Right atrium auricular region (tissue), 2 donors: ENCODE data around the gene TSPO. TPM values are rescaled to one million over a fixed set of nuclear protein-coding genes. Genes with fewer than 3 reads are reported as not detected.

Source experiments
- DNase-seq: peaks from one replicate; pipeline ENCODE4 v3.0.0-alpha.2; 2019; ENCODE audit warnings: low spot score
- H3K27ac ChIP-seq, 2 donors: fragments of 200-600 bp; sonication (generic); 1 replicate in 1 of 2; 2 replicates in 1 of 2; pipeline ENCODE4 v1.5.1; 2016 to 2019
- H3K27me3 ChIP-seq, 2 donors: fragments of 200-600 bp; sonication (generic); one replicate each; pipeline versions ENCODE4 v1.5.1 to v1.6.0; 2017 to 2019
- H3K36me3 ChIP-seq: fragments of 200-600 bp; sonication (generic); one replicate; pipeline ENCODE4 v1.5.1; 2016
- H3K4me1 ChIP-seq, 2 donors: fragments of 200-600 bp; sonication (generic); one replicate each; pipeline versions ENCODE4 v1.5.1 to v1.6.0; 2017 to 2019
- H3K4me3 ChIP-seq, 2 donors: fragments of 200-600 bp; sonication (generic); 1 replicate in 1 of 2; 2 replicates in 1 of 2; pipeline ENCODE4 v1.5.1; 2017 to 2019; ENCODE audit warnings: mild to moderate bottlenecking in 1 of 2, moderate library complexity in 1 of 2
- H3K9me3 ChIP-seq, 2 donors: fragments of 200-600 bp; sonication (generic); one replicate each; pipeline ENCODE4 v1.5.1; 2019
- total RNA-seq, 2 donors: library from RNA; depleted of rRNA; stranded (reverse); fragments of >200 nt; gene quantifications; one replicate each; pipeline ENCODE4 v1.1.0, GENCODE V29; 2016
- TF ChIP-seq, protein P1 (sequence below), 2 donors: fragments of 200-600 bp; sonication (generic); IDR thresholded peaks; one replicate each; pipeline ENCODE4 v1.5.1; 2019; ENCODE audit warnings: antibody characterized with exemption in 2 of 2

TSPO gene
- total RNA-seq, 2 donors from 2014 or later = 182 to 241 TPM

DNA sequence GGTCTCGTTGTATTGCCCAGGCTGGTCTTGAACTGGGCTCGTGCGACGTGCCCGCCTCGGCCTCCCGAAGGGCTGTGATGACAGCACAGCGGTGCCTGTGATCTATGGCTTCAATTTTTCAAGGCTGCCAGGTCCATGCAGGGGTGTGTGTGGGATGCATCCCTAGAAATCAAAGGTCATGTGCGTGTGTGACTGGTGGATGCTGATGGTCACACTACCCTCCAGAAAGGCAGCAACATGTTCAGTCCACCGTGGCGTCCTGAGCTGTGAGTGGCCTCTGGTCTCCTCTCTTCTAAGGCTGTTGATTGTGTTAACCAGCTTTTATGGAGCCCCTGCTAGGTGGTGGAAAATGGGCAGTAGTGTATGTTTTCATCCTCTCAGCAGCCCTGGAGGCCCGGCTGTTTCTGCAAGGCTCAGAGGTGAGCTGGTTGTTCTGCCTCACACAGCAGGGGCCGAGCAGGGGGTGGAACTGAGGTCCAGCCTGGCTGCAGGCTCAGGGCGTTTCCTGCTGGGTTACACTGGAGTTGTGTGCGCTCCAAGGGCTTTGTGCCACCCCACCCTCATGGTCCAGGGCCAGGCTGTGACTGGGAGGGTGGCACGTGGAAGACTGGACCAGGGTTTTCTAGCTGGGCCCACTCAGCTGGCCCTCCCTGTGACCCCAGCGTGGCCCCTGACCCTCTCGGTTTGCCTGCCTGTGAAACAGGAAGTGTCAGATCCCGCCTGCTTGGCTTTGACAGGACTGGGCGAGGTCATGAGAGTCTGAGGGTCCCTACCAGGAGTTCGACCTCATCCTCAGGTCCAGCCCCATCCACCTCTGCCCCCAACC lies 33.1 kb upstream of the TSPO start:
- no peaks in the 10 kb centered on the region for H3K27me3 ChIP-seq
- H3K4me3 ChIP-seq = no peak overlapping the region
- H3K9me3 ChIP-seq = no peaks in the 10 kb centered on the region
- TF ChIP-seq, protein P1, sequence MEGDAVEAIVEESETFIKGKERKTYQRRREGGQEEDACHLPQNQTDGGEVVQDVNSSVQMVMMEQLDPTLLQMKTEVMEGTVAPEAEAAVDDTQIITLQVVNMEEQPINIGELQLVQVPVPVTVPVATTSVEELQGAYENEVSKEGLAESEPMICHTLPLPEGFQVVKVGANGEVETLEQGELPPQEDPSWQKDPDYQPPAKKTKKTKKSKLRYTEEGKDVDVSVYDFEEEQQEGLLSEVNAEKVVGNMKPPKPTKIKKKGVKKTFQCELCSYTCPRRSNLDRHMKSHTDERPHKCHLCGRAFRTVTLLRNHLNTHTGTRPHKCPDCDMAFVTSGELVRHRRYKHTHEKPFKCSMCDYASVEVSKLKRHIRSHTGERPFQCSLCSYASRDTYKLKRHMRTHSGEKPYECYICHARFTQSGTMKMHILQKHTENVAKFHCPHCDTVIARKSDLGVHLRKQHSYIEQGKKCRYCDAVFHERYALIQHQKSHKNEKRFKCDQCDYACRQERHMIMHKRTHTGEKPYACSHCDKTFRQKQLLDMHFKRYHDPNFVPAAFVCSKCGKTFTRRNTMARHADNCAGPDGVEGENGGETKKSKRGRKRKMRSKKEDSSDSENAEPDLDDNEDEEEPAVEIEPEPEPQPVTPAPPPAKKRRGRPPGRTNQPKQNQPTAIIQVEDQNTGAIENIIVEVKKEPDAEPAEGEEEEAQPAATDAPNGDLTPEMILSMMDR (IDR thresholded peaks at IDR 0.05) = no peak
- H3K36me3 ChIP-seq = no peaks in the 10 kb centered on the region
- DNase-seq = no peak
- H3K27ac ChIP-seq = no peak overlapping the region
- H3K4me1 ChIP-seq = no peaks in the 10 kb centered on the region

- TF ChIP-seq, protein P1 (IDR thresholded peaks at IDR 0.05) = no peak
- H3K9me3 ChIP-seq = no peaks in the 10 kb centered on the region
- no peaks in the 10 kb centered on the region for H3K4me1 ChIP-seq
- no peak overlapping the region for H3K4me3 ChIP-seq
- H3K36me3 ChIP-seq = no peaks in the 10 kb centered on the region
- no peaks in the 10 kb centered on the region for H3K27me3 ChIP-seq
- H3K27ac ChIP-seq = no peak overlapping the region
- DNase-seq = no peak
Measured at GRCh38 chr22:43118953-43119458, 32.4 kb upstream of the TSPO start.

DNA sequence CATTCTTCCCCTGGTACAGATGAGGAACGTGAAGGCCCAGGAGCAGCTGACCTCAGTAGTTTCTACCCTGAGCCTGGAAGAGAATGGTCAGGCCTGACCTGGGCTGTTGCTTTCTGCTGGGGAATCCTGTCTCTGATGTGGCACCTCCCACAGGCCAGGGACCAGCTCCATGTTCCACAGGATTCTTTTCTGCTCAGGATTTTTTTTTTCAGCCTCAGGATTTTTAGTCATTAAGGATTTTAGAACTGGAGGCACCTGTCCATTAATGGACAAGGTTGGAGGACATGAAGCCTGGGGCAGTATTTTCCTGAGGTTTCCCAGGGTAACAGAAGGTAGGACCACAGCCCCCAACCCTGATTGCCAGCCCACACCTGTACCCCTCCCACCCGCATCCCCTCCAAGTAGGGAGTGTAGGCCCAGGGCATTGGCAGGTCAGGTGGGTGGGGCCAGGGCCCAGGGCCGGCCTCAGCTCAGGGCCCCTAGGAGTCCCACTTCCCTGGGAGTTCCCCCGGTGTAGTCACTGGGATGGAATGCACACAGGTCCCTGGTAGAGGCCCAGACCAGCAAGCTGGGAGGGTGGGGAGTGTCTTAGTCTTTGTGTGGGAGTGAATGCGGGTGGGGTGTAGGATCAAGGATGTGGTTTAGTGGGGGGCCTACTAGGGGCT lies 24.7 kb upstream of the TSPO start:
- no peaks in the 10 kb centered on the region for H3K9me3 ChIP-seq
- no peak for DNase-seq
- H3K4me1 ChIP-seq = peaks cover 0 to 22% of the 10 kb centered on the region in 2 donors
- no peak overlapping the region for H3K27ac ChIP-seq
- H3K36me3 ChIP-seq = no peaks in the 10 kb centered on the region
- TF ChIP-seq, protein P1 (IDR thresholded peaks at IDR 0.05) = no peak
- H3K4me3 ChIP-seq = no peak overlapping the region
- no peaks in the 10 kb centered on the region for H3K27me3 ChIP-seq

DNA sequence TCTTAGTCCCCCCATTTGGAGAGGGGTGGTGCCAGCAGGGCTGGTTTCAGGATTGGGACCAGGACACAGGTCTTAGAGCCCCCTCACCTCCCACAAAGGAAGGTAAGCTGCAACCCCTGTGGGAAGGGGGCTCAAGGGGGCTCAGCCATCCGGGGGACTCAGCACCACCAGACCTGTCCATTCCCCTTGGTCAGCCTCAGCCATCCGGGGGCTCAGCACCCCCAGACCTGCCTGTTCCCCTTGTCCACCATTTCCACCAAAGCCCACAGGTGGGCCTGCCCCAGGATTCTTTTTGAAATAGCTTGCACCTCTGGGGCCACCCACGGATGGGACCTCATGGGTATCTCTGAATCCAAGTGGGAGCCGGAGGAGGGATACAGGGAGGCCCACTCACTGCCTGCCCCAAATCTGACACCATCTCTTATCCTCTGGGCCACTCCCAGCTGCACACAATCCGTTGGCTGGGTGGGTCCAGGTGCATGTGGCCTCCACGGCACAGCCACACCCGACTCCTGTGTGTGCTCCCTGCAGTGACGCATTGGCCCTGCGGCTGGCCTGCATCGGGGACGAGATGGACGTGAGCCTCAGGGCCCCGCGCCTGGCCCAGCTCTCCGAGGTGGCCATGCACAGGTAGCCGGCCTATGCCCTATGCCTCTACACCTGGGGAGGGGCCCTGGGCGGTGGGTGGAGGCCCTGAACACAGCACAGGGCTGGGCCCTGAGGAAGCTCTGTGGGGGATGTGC lies 24.0 kb upstream of the TSPO start:
- Histone ChIP-seq H3K4me1 (peaks cover 0 to 29% of the 10 kb centered on the region in 2 donors), H3K27ac (no peak overlapping the region), H3K4me3 (no peak overlapping the region), H3K9me3 (no peaks in the 10 kb centered on the region), H3K36me3 (no peaks in the 10 kb centered on the region), H3K27me3 (no peaks in the 10 kb centered on the region)
- no peak for DNase-seq
- TF ChIP-seq, protein P1 (IDR thresholded peaks at IDR 0.05) = no peak

- DNase-seq = no peak
- peaks cover 0 to 33% of the 10 kb centered on the region in 2 donors for H3K4me1 ChIP-seq
- H3K36me3 ChIP-seq = peaks cover 7% of the 10 kb centered on the region
- TF ChIP-seq, protein P1 (IDR thresholded peaks at IDR 0.05) = no peak
- H3K4me3 ChIP-seq = no peak overlapping the region
- no peak overlapping the region for H3K27ac ChIP-seq
- no peaks in the 10 kb centered on the region for H3K9me3 ChIP-seq
- H3K27me3 ChIP-seq = no peaks in the 10 kb centered on the region
Measured at GRCh38 chr22:43128116-43128515, 23.2 kb upstream of the TSPO start.
